ENCODE results near the gene IL36B. TPM values are rescaled to one million over a fixed set of nuclear protein-coding genes. Genes with fewer than 3 reads are reported as not detected.

The IL36B gene
- total RNA-seq, 2 experiments from 2014 or later = not detected

DNA sequence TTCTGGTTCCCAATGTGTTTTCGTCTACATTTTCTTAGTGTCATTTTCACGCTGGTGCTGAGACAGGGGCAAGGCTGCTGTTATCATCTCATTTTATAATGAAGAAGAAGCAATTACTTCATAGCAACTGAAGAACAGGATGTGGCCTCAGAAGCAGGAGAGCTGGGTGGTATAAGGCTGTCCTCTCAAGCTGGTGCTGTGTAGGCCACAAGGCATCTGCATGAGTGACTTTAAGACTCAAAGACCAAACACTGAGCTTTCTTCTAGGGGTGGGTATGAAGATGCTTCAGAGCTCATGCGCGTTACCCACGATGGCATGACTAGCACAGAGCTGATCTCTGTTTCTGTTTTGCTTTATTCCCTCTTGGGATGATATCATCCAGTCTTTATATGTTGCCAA, 67.6 kb downstream of the IL36B start:
- Mint-ChIP-seq H3K27me3 (no peaks in the 10 kb centered on the region), H3K27ac (peak overlapping the region; percentile 64), H3K4me1 (peaks cover 26% of the 10 kb centered on the region), H3K36me3 (peaks cover 2% of the 10 kb centered on the region), H3K4me3 (no peak overlapping the region), H3K9me3 (peaks cover 17% of the 10 kb centered on the region)
- peak; percentile 13 for DNase-seq

DNA sequence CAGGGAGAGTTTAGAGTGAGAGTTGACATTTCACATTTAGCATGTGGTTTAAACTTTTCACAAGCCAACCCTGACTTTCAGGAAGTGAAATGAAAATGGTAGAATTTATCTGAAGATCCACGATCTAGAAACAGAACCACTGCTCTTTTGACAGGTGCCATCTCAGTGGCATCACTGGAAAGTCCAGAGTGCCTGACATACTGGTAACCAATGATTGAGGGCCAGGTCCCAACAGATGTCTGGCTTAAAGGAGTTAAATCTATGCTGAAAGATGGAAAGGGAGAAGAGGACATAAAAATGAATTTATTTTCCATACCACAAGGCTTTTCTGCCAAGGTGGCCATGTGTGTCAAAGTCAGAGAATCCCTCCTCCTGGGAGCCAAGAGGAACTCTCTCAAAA, 72.1 kb downstream of the IL36B start:
- DNase-seq = peak; percentile 12
- no peaks in the 10 kb centered on the region for H3K9me3 Mint-ChIP-seq
- peak overlapping the region; percentile 34 for H3K4me3 Mint-ChIP-seq
- H3K36me3 Mint-ChIP-seq = no peaks in the 10 kb centered on the region
- no peaks in the 10 kb centered on the region for H3K27me3 Mint-ChIP-seq
- peak overlapping the region; percentile 86 for H3K27ac Mint-ChIP-seq
- peaks cover 34% of the 10 kb centered on the region for H3K4me1 Mint-ChIP-seq

DNA sequence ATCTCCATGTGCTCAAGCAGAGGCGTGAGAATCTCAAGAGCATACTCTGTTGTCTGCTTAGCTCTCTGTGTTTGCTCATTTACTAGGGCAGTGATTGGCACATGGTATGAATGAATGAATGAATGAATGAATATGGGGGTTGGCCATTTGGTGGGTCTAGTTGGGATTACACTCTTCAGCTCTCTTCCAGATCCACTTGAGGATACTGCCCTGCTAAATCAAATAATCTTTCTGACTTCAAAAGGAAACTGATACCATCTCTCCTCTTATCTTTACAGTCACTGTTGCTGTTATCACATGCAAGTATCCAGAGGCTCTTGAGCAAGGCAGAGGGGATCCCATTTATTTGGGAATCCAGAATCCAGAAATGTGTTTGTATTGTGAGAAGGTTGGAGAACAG, 72.9 kb downstream of the IL36B start:
- Mint-ChIP-seq H3K4me1 (peaks cover 29% of the 10 kb centered on the region), H3K4me3 (no peak overlapping the region), H3K27ac (no peak overlapping the region), H3K36me3 (no peaks in the 10 kb centered on the region), H3K9me3 (no peaks in the 10 kb centered on the region), H3K27me3 (no peaks in the 10 kb centered on the region)
- DNase-seq = no peak

- Mint-ChIP-seq H3K4me1 (peaks cover 28% of the 10 kb centered on the region), H3K27ac (no peak within 1 kb of the TSS), H3K4me3 (no peak within 1 kb of the TSS), H3K36me3 (no peaks in the 10 kb centered on the region), H3K27me3 (no peaks in the 10 kb centered on the region), H3K9me3 (no peaks in the 10 kb centered on the region)
- no peak for DNase-seq
Measured at GRCh38 chr2:112977559-112978056, 75.1 kb downstream of the IL36B start, which contains the start of gene IL36G. IL36G (plus strand) TSS chr2:112978006; CDS start chr2:112978639, 633 bp downstream.

Other genes with a start within 250 kb of the IL36B start
- gene IL1B, start 216.1 kb downstream of the IL36B start, total RNA-seq = not detected
- gene IL37, start 141.7 kb downstream of the IL36B start, total RNA-seq = not detected
- gene IL36G, start 74.9 kb downstream of the IL36B start, total RNA-seq = not detected
- gene IL36A, start 47.4 kb downstream of the IL36B start, total RNA-seq = not detected
- gene IL36RN, start 6.3 kb upstream of the IL36B start, total RNA-seq = not detected
- not detected for gene IL1F10, start 15.1 kb upstream of the IL36B start, total RNA-seq
- gene IL1RN, start 74.7 kb upstream of the IL36B start, total RNA-seq = under 1 TPM; 0.19 to 0.30 TPM
- gene PSD4, start 121.1 kb upstream of the IL36B start, total RNA-seq = 100 to 1,000 TPM; 194 to 198 TPM
- gene PAX8, start 226.1 kb upstream of the IL36B start, total RNA-seq = 1 to 10 TPM; 2.0 to 2.3 TPM

Data from activated naive CD8-positive, alpha-beta T cell treated with anti-CD3 and anti-CD28 coated beads for 36 hours (primary cell).